Fibroblast of villous mesenchyme (primary cell): ENCODE data around the gene ACOT8. TPM values are rescaled to one million over a fixed set of nuclear protein-coding genes. Genes with fewer than 3 reads are reported as not detected.

Source experiments
- DNase-seq: peaks from one replicate; pipeline ENCODE4 v3.0.0-alpha.2; 2010; ENCODE audit warnings: low read depth
- H3K4me3 ChIP-seq: 2 replicates; pipeline ENCODE4 v1.5.1; 2011; ENCODE audit warnings: low read depth, mild to moderate bottlenecking, low read length
- total RNA-seq: library from RNA; depleted of rRNA; stranded (reverse); fragments of >200 nt; gene quantifications from 2 replicates; pipeline ENCODE4 v1.2.3, GENCODE V29; 2012
- TF ChIP-seq, protein P1 (sequence below): IDR thresholded peaks from 2 replicates; pipeline ENCODE4 v1.5.1; 2012; ENCODE audit warnings: low read depth, mild to moderate bottlenecking, low read length; ENCODE audit not compliant: insufficient read depth

Gene ACOT8
- total RNA-seq, 1 donor, result 36.7 TPM

DNA sequence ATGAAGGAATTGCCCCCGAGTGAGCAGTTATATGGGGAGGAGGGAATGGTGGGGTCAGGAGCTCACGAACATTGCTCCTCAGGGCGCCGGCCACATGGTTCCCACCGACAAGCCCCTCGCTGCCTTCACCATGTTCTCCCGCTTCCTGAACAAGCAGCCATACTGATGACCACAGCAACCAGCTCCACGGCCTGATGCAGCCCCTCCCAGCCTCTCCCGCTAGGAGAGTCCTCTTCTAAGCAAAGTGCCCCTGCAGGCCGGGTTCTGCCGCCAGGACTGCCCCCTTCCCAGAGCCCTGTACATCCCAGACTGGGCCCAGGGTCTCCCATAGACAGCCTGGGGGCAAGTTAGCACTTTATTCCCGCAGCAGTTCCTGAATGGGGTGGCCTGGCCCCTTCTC, 41.1 kb upstream of the ACOT8 start:
- TF ChIP-seq, protein P1, sequence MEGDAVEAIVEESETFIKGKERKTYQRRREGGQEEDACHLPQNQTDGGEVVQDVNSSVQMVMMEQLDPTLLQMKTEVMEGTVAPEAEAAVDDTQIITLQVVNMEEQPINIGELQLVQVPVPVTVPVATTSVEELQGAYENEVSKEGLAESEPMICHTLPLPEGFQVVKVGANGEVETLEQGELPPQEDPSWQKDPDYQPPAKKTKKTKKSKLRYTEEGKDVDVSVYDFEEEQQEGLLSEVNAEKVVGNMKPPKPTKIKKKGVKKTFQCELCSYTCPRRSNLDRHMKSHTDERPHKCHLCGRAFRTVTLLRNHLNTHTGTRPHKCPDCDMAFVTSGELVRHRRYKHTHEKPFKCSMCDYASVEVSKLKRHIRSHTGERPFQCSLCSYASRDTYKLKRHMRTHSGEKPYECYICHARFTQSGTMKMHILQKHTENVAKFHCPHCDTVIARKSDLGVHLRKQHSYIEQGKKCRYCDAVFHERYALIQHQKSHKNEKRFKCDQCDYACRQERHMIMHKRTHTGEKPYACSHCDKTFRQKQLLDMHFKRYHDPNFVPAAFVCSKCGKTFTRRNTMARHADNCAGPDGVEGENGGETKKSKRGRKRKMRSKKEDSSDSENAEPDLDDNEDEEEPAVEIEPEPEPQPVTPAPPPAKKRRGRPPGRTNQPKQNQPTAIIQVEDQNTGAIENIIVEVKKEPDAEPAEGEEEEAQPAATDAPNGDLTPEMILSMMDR, result no peak
- no peak overlapping the region for H3K4me3 ChIP-seq
- no peak for DNase-seq

DNA sequence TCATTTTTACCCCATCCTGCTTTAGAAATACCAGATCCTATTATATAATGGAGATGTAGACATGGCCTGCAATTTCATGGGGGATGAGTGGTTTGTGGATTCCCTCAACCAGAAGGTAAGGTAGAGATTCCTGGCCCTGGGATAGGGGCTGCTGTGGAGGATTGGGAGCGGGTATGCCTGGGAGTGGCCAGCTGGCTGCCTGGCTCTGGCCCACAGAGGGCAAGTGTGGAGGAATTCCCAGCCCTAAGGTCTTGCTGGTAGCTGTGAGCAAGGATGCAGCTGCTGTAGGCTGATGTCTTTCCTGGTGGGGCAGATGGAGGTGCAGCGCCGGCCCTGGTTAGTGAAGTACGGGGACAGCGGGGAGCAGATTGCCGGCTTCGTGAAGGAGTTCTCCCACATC, 40.5 kb upstream of the ACOT8 start:
- no peak overlapping the region for H3K4me3 ChIP-seq
- DNase-seq, result no peak
- TF ChIP-seq, protein P1, result no peak

DNA sequence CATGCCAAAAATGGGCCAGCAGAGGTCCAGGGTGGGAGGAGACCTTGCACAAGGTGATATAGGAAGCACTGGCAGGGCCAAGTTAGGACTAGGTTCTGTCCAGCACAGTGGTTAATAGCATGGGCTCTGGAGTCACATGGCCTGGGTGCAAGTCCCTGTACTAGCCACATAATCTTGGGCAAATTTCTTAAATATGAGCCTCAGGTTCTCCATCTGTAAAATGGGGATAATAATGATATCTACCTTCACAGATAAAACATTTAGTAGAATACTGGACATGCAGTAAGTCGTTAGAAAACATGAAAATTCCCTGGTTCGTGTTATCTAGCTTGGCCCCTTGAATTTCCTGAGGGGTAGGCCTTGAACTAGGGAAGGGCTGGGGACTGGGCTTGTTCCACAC, 40.1 kb upstream of the ACOT8 start:
- TF ChIP-seq, protein P1, result no peak
- DNase-seq, result no peak
- H3K4me3 ChIP-seq, result no peak overlapping the region

DNA sequence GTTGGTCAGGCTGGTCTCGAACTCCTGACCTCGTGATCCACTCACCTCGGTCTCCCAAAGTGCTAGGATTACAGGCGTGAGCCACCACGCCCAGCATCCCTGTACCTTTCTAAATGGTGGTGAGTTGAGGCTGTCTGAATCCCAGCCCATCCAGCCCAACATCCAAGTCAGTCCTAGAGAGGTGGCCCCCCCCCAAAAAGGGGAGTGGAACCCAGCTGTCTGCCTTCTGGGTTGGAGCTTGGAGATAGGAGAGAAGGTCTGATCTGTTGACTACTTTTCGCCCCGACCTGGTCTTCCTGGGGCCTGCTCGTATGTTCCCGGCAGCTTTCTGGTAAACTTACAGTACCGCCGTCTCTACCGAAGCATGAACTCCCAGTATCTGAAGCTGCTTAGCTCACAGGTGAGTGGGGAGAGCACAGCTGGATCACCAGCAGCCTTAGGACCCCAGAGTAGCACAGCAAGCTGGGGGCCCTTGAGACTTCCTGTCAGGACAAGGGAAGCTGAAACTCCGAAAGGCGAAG, 39.5 kb upstream of the ACOT8 start:
- H3K4me3 ChIP-seq, result no peak overlapping the region
- DNase-seq, result no peak
- TF ChIP-seq, protein P1, result no peak

DNA sequence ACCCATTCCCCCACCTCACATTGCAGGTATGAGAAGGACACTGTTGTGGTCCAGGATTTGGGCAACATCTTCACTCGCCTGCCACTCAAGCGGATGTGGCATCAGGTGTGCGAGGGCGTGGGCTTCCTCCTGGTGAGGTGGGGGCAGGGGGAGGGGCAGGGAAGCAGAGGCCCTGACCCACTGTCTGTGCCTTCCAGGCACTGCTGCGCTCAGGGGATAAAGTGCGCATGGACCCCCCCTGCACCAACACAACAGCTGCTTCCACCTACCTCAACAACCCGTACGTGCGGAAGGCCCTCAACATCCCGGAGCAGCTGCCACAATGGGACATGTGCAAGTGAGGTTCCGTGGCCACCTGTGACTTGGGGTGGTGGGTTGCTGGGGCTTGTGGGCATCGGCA, 37.6 kb upstream of the ACOT8 start:
- no peak overlapping the region for H3K4me3 ChIP-seq
- TF ChIP-seq, protein P1, result no peak
- DNase-seq, result no peak

DNA sequence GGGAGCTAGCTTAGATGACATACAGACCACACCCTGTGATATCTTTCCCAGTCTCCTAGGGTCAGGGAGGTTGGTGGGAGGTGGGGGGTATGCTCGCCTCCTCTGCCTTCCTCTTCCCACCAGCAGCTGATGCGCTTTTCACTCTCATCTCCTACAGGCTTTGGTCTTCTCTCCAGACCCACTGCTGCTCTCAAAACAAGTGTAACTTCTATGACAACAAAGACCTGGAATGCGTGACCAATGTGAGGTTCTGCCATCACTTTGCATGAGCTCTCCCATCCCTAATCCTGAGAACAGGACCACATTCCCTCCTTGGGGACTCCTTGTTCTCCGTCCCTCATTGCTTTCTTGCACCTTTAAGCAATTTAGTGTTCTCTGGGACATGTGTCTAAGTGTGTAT, 36.6 kb upstream of the ACOT8 start:
- TF ChIP-seq, protein P1, result no peak
- no peak overlapping the region for H3K4me3 ChIP-seq

DNA sequence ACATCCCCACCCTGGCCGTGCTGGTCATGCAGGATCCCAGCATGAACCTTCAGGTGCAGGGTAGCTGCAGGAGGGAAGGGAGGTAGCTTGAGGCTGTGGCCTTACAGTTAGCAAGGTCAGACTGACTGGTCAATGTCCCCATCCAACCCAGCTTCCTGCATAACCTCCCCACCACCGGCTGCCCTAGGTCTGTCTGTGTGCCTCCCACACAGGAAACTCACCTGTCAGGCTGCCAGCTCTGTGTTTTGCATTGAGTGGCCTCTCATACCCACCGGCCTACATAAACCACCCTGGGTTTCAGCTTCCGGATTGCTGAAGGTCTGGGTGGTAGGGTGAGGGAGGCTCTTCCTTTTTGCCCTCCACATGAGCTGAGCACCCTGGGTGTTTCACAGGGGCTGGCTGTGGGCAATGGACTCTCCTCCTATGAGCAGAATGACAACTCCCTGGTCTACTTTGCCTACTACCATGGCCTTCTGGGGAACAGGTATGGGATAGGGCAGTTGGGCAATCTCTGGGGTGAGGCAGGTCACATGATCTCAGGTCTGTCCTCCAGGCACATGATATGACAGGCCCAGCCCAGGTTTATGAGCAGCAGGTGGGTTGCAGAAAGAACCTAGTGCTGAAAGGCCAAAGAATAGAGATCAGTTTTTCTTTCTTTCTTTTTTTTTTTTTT, 35.8 kb upstream of the ACOT8 start:
- peak; percentile 14 for DNase-seq
- H3K4me3 ChIP-seq, result no peak overlapping the region
- TF ChIP-seq, protein P1, result no peak

More for the DNA sequence above, 36.6 kb upstream of the ACOT8 start:
- no peak for DNase-seq
